ENCODE measurements around the gene APOBEC3B. TPM values are rescaled to one million over a fixed set of nuclear protein-coding genes. Genes with fewer than 3 reads are reported as not detected.
"Not testable (repeated sequence)": the region's sequence is repeated elsewhere in the genome, so short reads cannot be mapped to it uniquely, and the experiment has no call there.

APOBEC3B gene
- total and polyA plus RNA-seq, 11 donors: 0.49 to 10.3 (median 1.0) TPM; not detected in 2

DNA sequence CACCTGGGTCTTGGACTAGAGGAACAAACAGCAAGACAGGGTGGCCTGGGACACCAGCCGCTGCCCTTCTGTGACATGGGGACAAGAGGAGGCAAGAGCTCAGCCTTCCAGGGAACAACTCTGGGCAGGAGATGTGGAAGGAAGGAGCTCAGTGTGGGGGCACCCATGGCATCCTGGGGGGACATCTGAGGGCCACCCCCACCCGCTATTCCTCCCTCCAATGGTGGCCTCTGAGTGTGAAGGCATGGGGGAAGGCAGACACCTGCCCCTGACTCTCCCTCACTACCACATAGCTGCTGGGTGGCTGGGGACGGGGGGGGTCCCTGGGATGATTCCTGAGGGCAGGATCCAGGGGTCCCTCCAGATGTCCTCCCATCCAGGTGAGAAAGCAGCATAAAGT is 4.5 kb downstream of the APOBEC3B start:
- intact Hi-C loops (cut with DNase I): no loop called here
- ATAC-seq: no peak
- WGBS, 4 donors: 98 to 100% (median 99%) methylated on average over 2 to 3 of the region's 3 CpGs; no CpG with 5 or more reads in 1 of the 4 donors

GRCh38 chr22:38987171-38987895 is 5.2 kb downstream of the APOBEC3B start:
- H3K9me3 ChIP-seq: no peaks in the 10 kb centered on the region
- H3K4me1 ChIP-seq: peaks cover 0 to 8% (median 4%) of the 10 kb centered on the region in 12 donors
- intact Hi-C loops (cut with DNase I): no loop called here
- no peak overlapping the region for H3K4me3 ChIP-seq
- H3K27ac ChIP-seq: no peak overlapping the region
- ATAC-seq (no peak), DNase-seq (no peak)
- TF ChIP-seq CTCF (IDR thresholded peaks at IDR 0.05) (no peak), POLR2A (IDR thresholded peaks at IDR 0.05) (no peak)
- 88 to 98% (median 93%) methylated on average over 7 to 8 of the region's 8 CpGs; no CpG with 5 or more reads in 1 of the 4 donors for WGBS, 4 donors
- H3K27me3 ChIP-seq: no peaks in the 10 kb centered on the region
- H3K36me3 ChIP-seq: no peaks in the 10 kb centered on the region

More for the DNA sequence above, 4.5 kb downstream of the APOBEC3B start:
- H3K36me3 ChIP-seq: no peaks in the 10 kb centered on the region
- no peak overlapping the region for H3K27ac ChIP-seq
- no peak overlapping the region for H3K4me3 ChIP-seq
- TF ChIP-seq POLR2A (IDR thresholded peaks at IDR 0.05): no peak
- TF ChIP-seq CTCF (IDR thresholded peaks at IDR 0.05): no peak
- H3K9me3 ChIP-seq: no peaks in the 10 kb centered on the region
- peaks cover 0 to 13% (median 6%) of the 10 kb centered on the region in 12 donors for H3K4me1 ChIP-seq
- DNase-seq: no peak
- H3K27me3 ChIP-seq: no peaks in the 10 kb centered on the region

GRCh38 chr22:38989466-38989865 is 7.3 kb downstream of the APOBEC3B start:
- ATAC-seq (no peak), DNase-seq (no peak)
- no peak for TF ChIP-seq POLR2A (IDR thresholded peaks at IDR 0.05)
- no peak for TF ChIP-seq CTCF (IDR thresholded peaks at IDR 0.05)
- Histone ChIP-seq H3K27ac (no peak overlapping the region), H3K4me3 (no peak overlapping the region), H3K36me3 (no peaks in the 10 kb centered on the region), H3K9me3 (no peaks in the 10 kb centered on the region), H3K4me1 (peaks cover 0 to 8% (median 0%) of the 10 kb centered on the region in 12 donors), H3K27me3 (no peaks in the 10 kb centered on the region)
- 87 to 94% (median 89%) methylated on average over 6 of the region's 6 CpGs; no CpG with 5 or more reads in 1 of the 4 donors for WGBS, 4 donors
- intact Hi-C loops (cut with DNase I): no loop called here

GRCh38 chr22:38992871-38993371 is 10.8 kb downstream of the APOBEC3B start:
- intact Hi-C loops (cut with DNase I); H3K27ac ChIP-seq; H3K4me3 ChIP-seq; H3K36me3 ChIP-seq; H3K9me3 ChIP-seq; H3K4me1 ChIP-seq: not testable (repeated sequence)
- peak in 2 of 5 donors; percentile 56 to 70 for DNase-seq
- H3K27me3 ChIP-seq: peaks cover 0 to 11% (median 0%) of the 10 kb centered on the region in 9 donors
- 15 to 32% (median 20%) methylated on average over 5 to 12 of the region's 12 CpGs for WGBS, 4 donors
- peak; percentile 60 to 73 (median 68) for ATAC-seq
